Measurements from ENCODE around the gene CAPZB. TPM values are rescaled to one million over a fixed set of nuclear protein-coding genes. Genes with fewer than 3 reads are reported as not detected.
A peak's percentile ranks its signal among the peaks of the same experiment; 100 is the strongest.

The CAPZB gene
- total RNA-seq, 1 donor from 2014 or later, result 403 TPM

DNA sequence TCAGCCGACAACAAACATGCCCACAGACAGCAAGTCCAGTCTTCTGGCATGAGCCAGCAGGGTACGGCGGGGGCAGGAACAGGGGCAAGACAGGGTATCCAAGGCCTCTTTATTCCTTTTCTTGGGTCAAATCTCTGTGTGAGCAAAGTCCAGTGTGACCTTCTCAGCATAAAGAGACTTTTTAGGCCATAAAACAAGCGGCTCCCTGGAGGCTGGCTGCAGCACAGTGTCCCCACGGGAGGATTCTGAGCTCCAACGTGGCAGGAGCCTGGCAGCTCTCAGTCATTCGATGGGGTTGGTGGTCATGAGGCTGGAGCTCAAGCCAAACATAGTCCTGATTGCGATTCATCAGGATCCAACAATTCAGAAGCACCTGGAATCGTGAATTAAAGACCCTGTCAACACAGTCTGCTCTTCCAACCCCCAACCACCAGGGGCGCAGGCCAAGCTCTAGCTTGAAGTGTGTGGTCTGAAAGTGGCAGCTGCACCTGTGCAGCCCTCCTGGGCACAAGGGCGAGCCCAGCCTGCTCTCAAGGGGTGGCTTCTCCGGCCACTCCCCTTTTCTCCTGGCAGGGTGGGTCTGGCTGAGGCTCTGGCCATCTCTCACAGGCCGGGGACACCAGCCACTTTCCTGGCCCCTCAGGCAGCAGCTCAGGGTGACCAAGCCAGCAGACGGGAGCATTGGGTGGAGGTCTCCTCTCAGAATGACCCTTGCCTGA, 111.1 kb downstream of the CAPZB start:
- Mint-ChIP-seq H3K27ac (ENCODE audit: unreplicated experiment) (no peak overlapping the region), H3K9me3 (ENCODE audit: unreplicated experiment) (peaks cover 4% of the 10 kb centered on the region), H3K4me3 (ENCODE audit: unreplicated experiment) (no peak overlapping the region), H3K27me3 (ENCODE audit: unreplicated experiment) (no peaks in the 10 kb centered on the region), H3K36me3 (ENCODE audit: unreplicated experiment) (peaks cover 26% of the 10 kb centered on the region), H3K4me1 (ENCODE audit: unreplicated experiment) (peaks cover 15% of the 10 kb centered on the region)
- TF ChIP-seq, protein P1, sequence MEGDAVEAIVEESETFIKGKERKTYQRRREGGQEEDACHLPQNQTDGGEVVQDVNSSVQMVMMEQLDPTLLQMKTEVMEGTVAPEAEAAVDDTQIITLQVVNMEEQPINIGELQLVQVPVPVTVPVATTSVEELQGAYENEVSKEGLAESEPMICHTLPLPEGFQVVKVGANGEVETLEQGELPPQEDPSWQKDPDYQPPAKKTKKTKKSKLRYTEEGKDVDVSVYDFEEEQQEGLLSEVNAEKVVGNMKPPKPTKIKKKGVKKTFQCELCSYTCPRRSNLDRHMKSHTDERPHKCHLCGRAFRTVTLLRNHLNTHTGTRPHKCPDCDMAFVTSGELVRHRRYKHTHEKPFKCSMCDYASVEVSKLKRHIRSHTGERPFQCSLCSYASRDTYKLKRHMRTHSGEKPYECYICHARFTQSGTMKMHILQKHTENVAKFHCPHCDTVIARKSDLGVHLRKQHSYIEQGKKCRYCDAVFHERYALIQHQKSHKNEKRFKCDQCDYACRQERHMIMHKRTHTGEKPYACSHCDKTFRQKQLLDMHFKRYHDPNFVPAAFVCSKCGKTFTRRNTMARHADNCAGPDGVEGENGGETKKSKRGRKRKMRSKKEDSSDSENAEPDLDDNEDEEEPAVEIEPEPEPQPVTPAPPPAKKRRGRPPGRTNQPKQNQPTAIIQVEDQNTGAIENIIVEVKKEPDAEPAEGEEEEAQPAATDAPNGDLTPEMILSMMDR (IDR thresholded peaks at IDR 0.05), result peak; percentile 46
- no peak for DNase-seq (ENCODE audit: extremely low spot score, unreplicated experiment)

- H3K9me3 Mint-ChIP-seq (ENCODE audit: unreplicated experiment), result peaks cover 4% of the 10 kb centered on the region
- peaks cover 25% of the 10 kb centered on the region for H3K36me3 Mint-ChIP-seq (ENCODE audit: unreplicated experiment)
- no peak overlapping the region for H3K4me3 Mint-ChIP-seq (ENCODE audit: unreplicated experiment)
- no peaks in the 10 kb centered on the region for H3K27me3 Mint-ChIP-seq (ENCODE audit: unreplicated experiment)
- no peak for DNase-seq (ENCODE audit: extremely low spot score, unreplicated experiment)
- peaks cover 20% of the 10 kb centered on the region for H3K4me1 Mint-ChIP-seq (ENCODE audit: unreplicated experiment)
- TF ChIP-seq, protein P1 (IDR thresholded peaks at IDR 0.05), result no peak
- H3K27ac Mint-ChIP-seq (ENCODE audit: unreplicated experiment), result peak overlapping the region; percentile 4
These were observed 111.9 kb downstream of the CAPZB start for GRCh38 chr1:19373211-19374082.

GRCh38 chr1:19372602-19373001, 112.7 kb downstream of the CAPZB start:
- H3K9me3 Mint-ChIP-seq (ENCODE audit: unreplicated experiment), result peaks cover 4% of the 10 kb centered on the region

DNA sequence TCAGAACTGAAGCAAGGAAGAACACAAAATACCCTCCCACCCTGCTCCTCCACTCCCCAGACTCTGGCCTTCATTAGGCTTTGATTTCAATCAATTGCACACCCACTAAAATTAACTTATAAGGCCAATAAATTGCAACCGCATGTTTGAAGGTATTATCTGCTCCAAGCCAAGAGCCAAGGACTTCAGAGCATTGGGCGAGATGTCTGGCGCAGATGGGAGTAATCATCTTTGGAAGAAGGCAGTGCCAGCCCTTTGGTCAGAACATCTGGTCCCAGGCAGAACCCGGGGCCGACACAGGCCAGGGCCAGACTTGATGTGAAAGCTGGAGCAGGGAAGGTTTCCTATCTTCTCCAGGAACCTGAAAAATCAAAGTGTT, 113.2 kb downstream of the CAPZB start:
- H3K4me3 Mint-ChIP-seq (ENCODE audit: unreplicated experiment), result no peak overlapping the region
- H3K9me3 Mint-ChIP-seq (ENCODE audit: unreplicated experiment), result peaks cover 4% of the 10 kb centered on the region
- TF ChIP-seq, protein P1 (IDR thresholded peaks at IDR 0.05), result no peak
- H3K36me3 Mint-ChIP-seq (ENCODE audit: unreplicated experiment), result peaks cover 13% of the 10 kb centered on the region
- H3K27me3 Mint-ChIP-seq (ENCODE audit: unreplicated experiment), result no peaks in the 10 kb centered on the region
- H3K27ac Mint-ChIP-seq (ENCODE audit: unreplicated experiment), result no peak overlapping the region
- peaks cover 20% of the 10 kb centered on the region for H3K4me1 Mint-ChIP-seq (ENCODE audit: unreplicated experiment)
- DNase-seq (ENCODE audit: extremely low spot score, unreplicated experiment), result no peak

More at GRCh38 chr1:19372602-19373001, 112.7 kb downstream of the CAPZB start:
- H3K27ac Mint-ChIP-seq (ENCODE audit: unreplicated experiment), result no peak overlapping the region
- peaks cover 20% of the 10 kb centered on the region for H3K4me1 Mint-ChIP-seq (ENCODE audit: unreplicated experiment)
- TF ChIP-seq, protein P1 (IDR thresholded peaks at IDR 0.05), result no peak
- no peaks in the 10 kb centered on the region for H3K27me3 Mint-ChIP-seq (ENCODE audit: unreplicated experiment)
- H3K4me3 Mint-ChIP-seq (ENCODE audit: unreplicated experiment), result no peak overlapping the region
- peaks cover 17% of the 10 kb centered on the region for H3K36me3 Mint-ChIP-seq (ENCODE audit: unreplicated experiment)
- no peak for DNase-seq (ENCODE audit: extremely low spot score, unreplicated experiment)

Data from osteocyte (in vitro differentiated cells).